ENCODE results near the gene VSTM2L. TPM values are rescaled to one million over a fixed set of nuclear protein-coding genes. Genes with fewer than 3 reads are reported as not detected.
"Not testable (repeated sequence)": the region's sequence is repeated elsewhere in the genome, so short reads cannot be mapped to it uniquely, and the experiment has no call there.

The VSTM2L gene, protein sequence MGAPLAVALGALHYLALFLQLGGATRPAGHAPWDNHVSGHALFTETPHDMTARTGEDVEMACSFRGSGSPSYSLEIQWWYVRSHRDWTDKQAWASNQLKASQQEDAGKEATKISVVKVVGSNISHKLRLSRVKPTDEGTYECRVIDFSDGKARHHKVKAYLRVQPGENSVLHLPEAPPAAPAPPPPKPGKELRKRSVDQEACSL
- polyA plus RNA-seq, result 21.5 and 22.1 TPM in 2 replicates
- 11.7 and 13.4 TPM in 2 replicates for polyA minus RNA-seq

- Histone ChIP-seq H4K20me1 (ENCODE audit: insufficient read depth) (no peaks in the 10 kb centered on the region), H3F3A (ENCODE audit: insufficient read depth, low read length, poor library complexity, severe bottlenecking) (no peaks in the 10 kb centered on the region), H3K79me2 (replicated peaks; ENCODE audit: insufficient read depth, low read length) (no peaks in the 10 kb centered on the region), H3K9me3 (ENCODE audit: low read length) (no peaks in the 10 kb centered on the region), H3K36me3 (ENCODE audit: insufficient read depth, low read length) (no peaks in the 10 kb centered on the region), H3K9ac (ENCODE audit: low read length) (peak within 1 kb of the TSS; percentile 55), H3K4me2 (ENCODE audit: low read length) (no peak within 1 kb of the TSS), H3K27me3 (ENCODE audit: insufficient read depth, low read depth, low read length) (no peaks in the 10 kb centered on the region), H3K9me2 (ENCODE audit: insufficient read depth, low read length) (no peaks in the 10 kb centered on the region), H2AFZ (ENCODE audit: low read depth, low read length) (no peak within 1 kb of the TSS), H3K4me3 (ENCODE audit: low read length) (peak within 1 kb of the TSS; percentile 64), H3K27ac (ENCODE audit: low read length) (no peak within 1 kb of the TSS)
- TF ChIP-seq CTCF (IDR thresholded peaks at IDR 0.05; ENCODE audit: poor library complexity, severe bottlenecking), result peak; percentile 1
- no peak for TF ChIP-seq EZH2 (IDR thresholded peaks at IDR 0.05; ENCODE audit: borderline replicate concordance, insufficient read depth, low read length, poor library complexity, severe bottlenecking)
Observed at GRCh38 chr20:37902504-37903313, at the start of gene VSTM2L. Gene VSTM2L (plus strand): TSS chr20:37903127. CDS start chr20:37903351, 224 bp downstream.

GRCh38 chr20:37853823-37854375 is 49.0 kb upstream of the VSTM2L start:
- Histone ChIP-seq H3K9ac (ENCODE audit: low read length) (no peak overlapping the region), H3K9me3 (ENCODE audit: low read length) (no peaks in the 10 kb centered on the region), H3K27ac (ENCODE audit: low read length) (no peak overlapping the region), H4K20me1 (ENCODE audit: insufficient read depth) (no peaks in the 10 kb centered on the region), H3K27me3 (ENCODE audit: insufficient read depth, low read depth, low read length) (no peaks in the 10 kb centered on the region), H3K4me3 (ENCODE audit: low read length) (no peak overlapping the region), H3K36me3 (ENCODE audit: insufficient read depth, low read length) (no peaks in the 10 kb centered on the region), H2AFZ (ENCODE audit: low read depth, low read length) (no peak overlapping the region), H3F3A (ENCODE audit: insufficient read depth, low read length, poor library complexity, severe bottlenecking) (no peaks in the 10 kb centered on the region), H3K9me2 (ENCODE audit: insufficient read depth, low read length) (no peaks in the 10 kb centered on the region), H3K4me2 (ENCODE audit: low read length) (no peak overlapping the region), H3K79me2 (replicated peaks; ENCODE audit: insufficient read depth, low read length) (no peaks in the 10 kb centered on the region)
- TF ChIP-seq EP300 (conservative IDR thresholded peaks at IDR 0.05; ENCODE audit: poor library complexity, severe bottlenecking), result no peak
- TF ChIP-seq RAD21 (conservative IDR thresholded peaks at IDR 0.05), result no peak
- no peak for TF ChIP-seq SMC3 (conservative IDR thresholded peaks at IDR 0.05; ENCODE audit: poor library complexity)
- TF ChIP-seq, protein P1, sequence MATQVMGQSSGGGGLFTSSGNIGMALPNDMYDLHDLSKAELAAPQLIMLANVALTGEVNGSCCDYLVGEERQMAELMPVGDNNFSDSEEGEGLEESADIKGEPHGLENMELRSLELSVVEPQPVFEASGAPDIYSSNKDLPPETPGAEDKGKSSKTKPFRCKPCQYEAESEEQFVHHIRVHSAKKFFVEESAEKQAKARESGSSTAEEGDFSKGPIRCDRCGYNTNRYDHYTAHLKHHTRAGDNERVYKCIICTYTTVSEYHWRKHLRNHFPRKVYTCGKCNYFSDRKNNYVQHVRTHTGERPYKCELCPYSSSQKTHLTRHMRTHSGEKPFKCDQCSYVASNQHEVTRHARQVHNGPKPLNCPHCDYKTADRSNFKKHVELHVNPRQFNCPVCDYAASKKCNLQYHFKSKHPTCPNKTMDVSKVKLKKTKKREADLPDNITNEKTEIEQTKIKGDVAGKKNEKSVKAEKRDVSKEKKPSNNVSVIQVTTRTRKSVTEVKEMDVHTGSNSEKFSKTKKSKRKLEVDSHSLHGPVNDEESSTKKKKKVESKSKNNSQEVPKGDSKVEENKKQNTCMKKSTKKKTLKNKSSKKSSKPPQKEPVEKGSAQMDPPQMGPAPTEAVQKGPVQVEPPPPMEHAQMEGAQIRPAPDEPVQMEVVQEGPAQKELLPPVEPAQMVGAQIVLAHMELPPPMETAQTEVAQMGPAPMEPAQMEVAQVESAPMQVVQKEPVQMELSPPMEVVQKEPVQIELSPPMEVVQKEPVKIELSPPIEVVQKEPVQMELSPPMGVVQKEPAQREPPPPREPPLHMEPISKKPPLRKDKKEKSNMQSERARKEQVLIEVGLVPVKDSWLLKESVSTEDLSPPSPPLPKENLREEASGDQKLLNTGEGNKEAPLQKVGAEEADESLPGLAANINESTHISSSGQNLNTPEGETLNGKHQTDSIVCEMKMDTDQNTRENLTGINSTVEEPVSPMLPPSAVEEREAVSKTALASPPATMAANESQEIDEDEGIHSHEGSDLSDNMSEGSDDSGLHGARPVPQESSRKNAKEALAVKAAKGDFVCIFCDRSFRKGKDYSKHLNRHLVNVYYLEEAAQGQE (IDR thresholded peaks at IDR 0.05; ENCODE audit: borderline replicate concordance), result no peak
- TF ChIP-seq POLR2AphosphoS5 (IDR thresholded peaks at IDR 0.05), result no peak

GRCh38 chr20:37856034-37856433 is 46.9 kb upstream of the VSTM2L start:
- not testable (repeated sequence) for H4K20me1 ChIP-seq (ENCODE audit: insufficient read depth); H2AFZ ChIP-seq (ENCODE audit: low read depth, low read length); H3K4me2 ChIP-seq (ENCODE audit: low read length); H3K79me2 ChIP-seq (replicated peaks; ENCODE audit: insufficient read depth, low read length); H3K27me3 ChIP-seq (ENCODE audit: insufficient read depth, low read depth, low read length); H3K27ac ChIP-seq (ENCODE audit: low read length); H3K4me3 ChIP-seq (ENCODE audit: low read length); H3F3A ChIP-seq (ENCODE audit: insufficient read depth, low read length, poor library complexity, severe bottlenecking); H3K36me3 ChIP-seq (ENCODE audit: insufficient read depth, low read length); H3K9me2 ChIP-seq (ENCODE audit: insufficient read depth, low read length); H3K9me3 ChIP-seq (ENCODE audit: low read length); H3K9ac ChIP-seq (ENCODE audit: low read length)
